Neural cell (in vitro differentiated cells): Measurements from ENCODE around the gene DDX21.

Experiments used
- POLR2AphosphoS5 ChIP-seq: IDR thresholded peaks from 2 replicates; pipeline ENCODE4 v1.6.1; 2012
- SMC3 ChIP-seq: fragments of 450-650 bp; conservative IDR thresholded peaks from 2 replicates; pipeline ENCODE4 v1.6.1; 2014; ENCODE audit warnings: antibody characterized with exemption, mild to moderate bottlenecking, moderate library complexity; ENCODE audit not compliant: poor library complexity
- TF ChIP-seq, protein P1 (sequence below): fragments of 450-650 bp; IDR thresholded peaks from 2 replicates; pipeline ENCODE4 v1.5.1; 2014; ENCODE audit warnings: antibody characterized with exemption, mild to moderate bottlenecking, moderate library complexity; ENCODE audit not compliant: poor library complexity, severe bottlenecking

- TF ChIP-seq, protein P1, sequence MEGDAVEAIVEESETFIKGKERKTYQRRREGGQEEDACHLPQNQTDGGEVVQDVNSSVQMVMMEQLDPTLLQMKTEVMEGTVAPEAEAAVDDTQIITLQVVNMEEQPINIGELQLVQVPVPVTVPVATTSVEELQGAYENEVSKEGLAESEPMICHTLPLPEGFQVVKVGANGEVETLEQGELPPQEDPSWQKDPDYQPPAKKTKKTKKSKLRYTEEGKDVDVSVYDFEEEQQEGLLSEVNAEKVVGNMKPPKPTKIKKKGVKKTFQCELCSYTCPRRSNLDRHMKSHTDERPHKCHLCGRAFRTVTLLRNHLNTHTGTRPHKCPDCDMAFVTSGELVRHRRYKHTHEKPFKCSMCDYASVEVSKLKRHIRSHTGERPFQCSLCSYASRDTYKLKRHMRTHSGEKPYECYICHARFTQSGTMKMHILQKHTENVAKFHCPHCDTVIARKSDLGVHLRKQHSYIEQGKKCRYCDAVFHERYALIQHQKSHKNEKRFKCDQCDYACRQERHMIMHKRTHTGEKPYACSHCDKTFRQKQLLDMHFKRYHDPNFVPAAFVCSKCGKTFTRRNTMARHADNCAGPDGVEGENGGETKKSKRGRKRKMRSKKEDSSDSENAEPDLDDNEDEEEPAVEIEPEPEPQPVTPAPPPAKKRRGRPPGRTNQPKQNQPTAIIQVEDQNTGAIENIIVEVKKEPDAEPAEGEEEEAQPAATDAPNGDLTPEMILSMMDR, result no peak
- TF ChIP-seq SMC3, result no peak
- no peak for TF ChIP-seq POLR2AphosphoS5
Observed at GRCh38 chr10:68934994-68935393, 21.0 kb upstream of the DDX21 start.
